Activated CD8-positive, alpha-beta T cell treated with anti-CD3 and anti-CD28 coated beads, Interleukin-2, amount 10 ng/mL, durations not matched to agents 7 days and 5 days (primary cell): ENCODE measurements around the gene SRBD1. TPM values are rescaled to one million over a fixed set of nuclear protein-coding genes. Genes with fewer than 3 reads are reported as not detected.

ENCODE experiments used
- ATAC-seq: fragments of 150-1000 bp; cut with Tn5 transposase; one replicate; pipeline ENCODE4 v1.10.0; 2021; ENCODE audit warnings: moderate library complexity
- CTCF ChIA-PET: fragments of 350-600 bp; sonication (Branson Sonifier 250); formaldehyde crosslinking; loops from one replicate; lab custom pipeline; 2021; ENCODE audit warnings: antibody characterized with exemption; lab: Charles Lee
- POLR2A ChIA-PET: fragments of 350-600 bp; sonication (Branson Sonifier 250); formaldehyde crosslinking; loops from one replicate; lab custom pipeline; 2021; ENCODE audit warnings: antibody characterized with exemption; lab: Charles Lee
- DNase-seq: peaks from one replicate; pipeline ENCODE4 v3.0.0-alpha.2; 2020
- H3K27ac Mint-ChIP-seq: one replicate; pipeline ENCODE4 v1.8.0; 2021; ENCODE audit warnings: mild to moderate bottlenecking, mixed read lengths
- H3K27me3 Mint-ChIP-seq: one replicate; pipeline ENCODE4 v1.8.0; 2021; ENCODE audit warnings: low read depth, mixed read lengths
- H3K36me3 Mint-ChIP-seq: one replicate; pipeline ENCODE4 v1.8.0; 2021; ENCODE audit warnings: low read depth, mixed read lengths
- H3K4me1 Mint-ChIP-seq: one replicate; pipeline ENCODE4 v1.8.0; 2021; ENCODE audit warnings: low read depth, mixed read lengths
- H3K4me3 Mint-ChIP-seq: one replicate; pipeline ENCODE4 v1.8.0; 2021; ENCODE audit warnings: mild to moderate bottlenecking, mixed read lengths
- H3K9me3 Mint-ChIP-seq: one replicate; pipeline ENCODE4 v1.8.0; 2022; ENCODE audit warnings: mixed read lengths; ENCODE audit not compliant: insufficient read depth
- total RNA-seq, 2 experiments: library from RNA; stranded (reverse); gene quantifications; one replicate each; pipeline ENCODE4 v1.2.3, GENCODE V29; 2021

The SRBD1 gene
- total RNA-seq, 2 experiments from 2014 or later: 19.2 to 22.7 TPM

DNA sequence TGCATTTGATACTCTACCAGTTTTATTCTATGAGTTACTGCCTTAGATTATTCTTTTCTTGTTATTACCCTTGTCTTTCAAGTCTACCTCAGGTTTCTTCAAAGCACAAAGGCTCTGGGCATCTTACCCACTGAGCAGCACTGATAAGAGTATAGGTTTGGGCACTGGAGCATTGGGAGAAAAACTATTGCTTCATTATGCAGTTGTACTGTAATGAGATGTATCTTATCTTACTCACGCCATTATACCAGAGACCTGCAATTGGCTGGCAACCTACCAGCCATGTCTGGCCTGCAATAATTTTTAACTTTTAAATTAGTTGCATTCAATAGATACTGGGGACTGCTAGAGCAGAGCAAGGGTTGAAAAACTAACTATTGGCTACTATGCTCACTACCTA lies 18.9 kb upstream of the SRBD1 start:
- Mint-ChIP-seq H3K4me1 (no peaks in the 10 kb centered on the region), H3K9me3 (no peaks in the 10 kb centered on the region), H3K4me3 (no peak overlapping the region), H3K27ac (no peak overlapping the region), H3K27me3 (peaks cover 42% of the 10 kb centered on the region), H3K36me3 (no peaks in the 10 kb centered on the region)
- ATAC-seq: no peak
- POLR2A ChIA-PET: no interaction called here
- CTCF ChIA-PET: no interaction called here
- no peak for DNase-seq

DNA sequence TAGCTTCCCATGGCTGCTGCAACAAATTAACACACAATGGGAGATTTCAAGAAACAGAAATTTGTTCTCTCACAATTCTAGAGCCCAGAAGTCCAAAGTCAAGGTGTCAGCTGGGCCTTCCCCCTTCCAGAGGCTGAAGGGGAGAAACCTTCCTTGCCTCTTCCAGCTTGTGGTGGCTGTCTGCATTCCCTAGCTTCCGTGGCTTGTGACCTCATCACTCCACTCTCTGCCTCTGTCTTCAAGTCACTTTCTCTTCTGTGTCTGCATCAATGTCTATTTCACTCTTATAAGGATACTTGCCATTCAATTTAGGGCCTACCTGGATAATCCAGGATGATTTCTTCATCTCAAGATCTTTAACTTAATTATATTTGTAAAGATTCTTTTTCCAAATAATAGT lies 16.8 kb upstream of the SRBD1 start:
- ATAC-seq: no peak
- Mint-ChIP-seq H3K27ac (no peak overlapping the region), H3K27me3 (peaks cover 43% of the 10 kb centered on the region), H3K9me3 (no peaks in the 10 kb centered on the region), H3K4me3 (no peak overlapping the region), H3K36me3 (no peaks in the 10 kb centered on the region), H3K4me1 (no peaks in the 10 kb centered on the region)
- no peak for DNase-seq
- ChIA-PET POLR2A (no interaction called here), CTCF (interaction anchor here (1.7 kb wide), 1 partner anchor 308 kb away, joined by 4 read pairs; no protein-coding TSS in a partner anchor)

DNA sequence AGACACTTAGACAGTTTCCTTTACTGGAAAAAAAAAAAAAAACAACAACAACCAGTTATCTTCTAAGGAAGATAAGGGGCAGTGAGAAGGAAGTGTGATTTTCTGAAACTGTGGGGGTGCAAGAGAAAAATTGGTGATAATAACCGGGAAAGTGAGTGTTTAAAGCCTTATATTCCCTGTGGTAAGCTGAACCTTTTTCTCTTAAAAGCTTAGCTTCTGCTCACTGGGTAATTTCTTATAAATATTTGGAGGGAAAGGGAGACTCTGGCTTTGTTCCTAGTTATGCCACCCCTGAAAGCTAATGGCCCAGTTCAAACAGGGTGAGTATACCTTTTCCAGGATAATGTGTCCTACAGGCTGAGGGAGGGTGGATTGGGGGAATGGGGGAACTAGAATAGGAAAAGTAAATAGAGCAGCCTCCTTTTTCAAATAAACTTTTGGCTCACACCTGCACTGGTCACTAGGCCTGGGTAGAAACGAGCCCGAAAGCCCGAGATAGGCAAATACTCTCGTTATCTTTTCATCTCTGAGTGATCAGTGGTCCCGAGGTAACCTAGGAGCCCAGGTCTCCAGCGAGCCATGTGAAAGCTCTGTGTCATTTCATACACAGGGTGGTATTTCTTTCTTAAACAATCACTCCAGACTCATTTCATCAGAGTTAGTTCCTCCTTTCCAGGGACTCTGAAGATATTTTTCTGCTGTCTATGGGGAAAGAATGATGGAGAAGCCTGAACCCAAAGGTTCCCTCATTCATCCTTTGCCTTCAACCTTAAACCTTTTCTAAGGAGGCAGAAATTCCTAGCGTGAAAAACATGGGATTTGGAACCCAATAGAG lies 15.5 kb upstream of the SRBD1 start:
- Mint-ChIP-seq H3K36me3 (no peaks in the 10 kb centered on the region), H3K4me3 (no peak overlapping the region), H3K9me3 (no peaks in the 10 kb centered on the region), H3K4me1 (no peaks in the 10 kb centered on the region), H3K27ac (no peak overlapping the region), H3K27me3 (peaks cover 50% of the 10 kb centered on the region)
- ChIA-PET POLR2A (interaction anchor here (0.6 kb wide), 1 partner anchor 7 kb away, joined by 4 read pairs; no protein-coding TSS in a partner anchor), CTCF (interaction anchor here (0.9 to 1.7 kb wide), 2 partner anchors 23 to 309 kb away, joined by 3 to 4 read pairs; no protein-coding TSS in a partner anchor)
- DNase-seq (no peak), ATAC-seq (no peak)

DNA sequence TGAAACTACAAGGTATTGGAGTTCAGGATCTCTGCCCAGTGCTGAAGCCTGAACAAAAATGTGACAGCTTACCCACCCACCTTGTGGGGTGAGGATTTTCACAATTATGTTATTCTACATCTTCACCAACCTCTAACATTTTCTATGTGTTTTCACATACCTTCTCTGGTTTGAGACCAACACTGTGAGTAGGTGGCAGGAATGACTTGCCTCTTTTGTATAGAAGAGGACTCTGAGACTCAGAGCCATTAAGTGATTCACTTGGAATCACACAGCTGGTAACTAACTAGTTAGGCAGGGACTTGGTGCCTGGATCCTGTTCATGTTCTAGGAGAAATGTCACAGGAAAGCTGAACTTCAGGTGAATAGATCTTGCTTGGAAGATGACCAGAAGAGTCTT lies 14.8 kb upstream of the SRBD1 start:
- H3K4me3 Mint-ChIP-seq: no peak overlapping the region
- DNase-seq (no peak), ATAC-seq (no peak)
- H3K4me1 Mint-ChIP-seq: no peaks in the 10 kb centered on the region
- ChIA-PET CTCF (interaction anchor here (0.6 kb wide), 1 partner anchor 1893 kb away, joined by 3 read pairs; no protein-coding TSS in a partner anchor), POLR2A (interaction anchor here (0.6 kb wide), 1 partner anchor 8 kb away, joined by 4 read pairs; no protein-coding TSS in a partner anchor)
- H3K36me3 Mint-ChIP-seq: no peaks in the 10 kb centered on the region
- no peaks in the 10 kb centered on the region for H3K9me3 Mint-ChIP-seq
- peaks cover 47% of the 10 kb centered on the region for H3K27me3 Mint-ChIP-seq
- H3K27ac Mint-ChIP-seq: no peak overlapping the region

DNA sequence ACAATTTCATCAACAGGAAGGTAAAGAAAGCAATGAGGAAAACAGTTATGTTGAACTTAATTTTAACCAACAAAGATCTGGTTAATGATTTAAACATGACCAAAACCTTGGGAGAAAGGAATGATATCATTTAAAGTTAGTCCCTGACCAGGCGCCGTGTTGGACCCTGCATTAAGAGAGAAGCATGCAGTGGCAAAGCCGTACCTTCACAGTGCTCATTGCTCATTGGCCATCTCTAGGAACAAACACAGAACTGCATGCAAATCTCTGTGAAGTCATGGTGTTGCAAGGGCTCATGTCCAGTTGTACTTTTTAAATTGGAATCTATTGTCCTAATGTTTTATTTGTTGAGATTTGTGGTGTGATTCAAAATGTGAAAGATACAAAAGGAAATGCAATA lies 12.0 kb upstream of the SRBD1 start:
- ChIA-PET CTCF (no interaction called here), POLR2A (interaction anchor here (1.0 kb wide), 1 partner anchor 12 kb away, joined by 3 read pairs; the partner anchor contains the start of gene SRBD1)
- no peaks in the 10 kb centered on the region for H3K36me3 Mint-ChIP-seq
- ATAC-seq: no peak
- DNase-seq: no peak
- no peaks in the 10 kb centered on the region for H3K9me3 Mint-ChIP-seq
- no peak overlapping the region for H3K4me3 Mint-ChIP-seq
- H3K4me1 Mint-ChIP-seq: no peaks in the 10 kb centered on the region
- peaks cover 51% of the 10 kb centered on the region for H3K27me3 Mint-ChIP-seq
- H3K27ac Mint-ChIP-seq: no peak overlapping the region

DNA sequence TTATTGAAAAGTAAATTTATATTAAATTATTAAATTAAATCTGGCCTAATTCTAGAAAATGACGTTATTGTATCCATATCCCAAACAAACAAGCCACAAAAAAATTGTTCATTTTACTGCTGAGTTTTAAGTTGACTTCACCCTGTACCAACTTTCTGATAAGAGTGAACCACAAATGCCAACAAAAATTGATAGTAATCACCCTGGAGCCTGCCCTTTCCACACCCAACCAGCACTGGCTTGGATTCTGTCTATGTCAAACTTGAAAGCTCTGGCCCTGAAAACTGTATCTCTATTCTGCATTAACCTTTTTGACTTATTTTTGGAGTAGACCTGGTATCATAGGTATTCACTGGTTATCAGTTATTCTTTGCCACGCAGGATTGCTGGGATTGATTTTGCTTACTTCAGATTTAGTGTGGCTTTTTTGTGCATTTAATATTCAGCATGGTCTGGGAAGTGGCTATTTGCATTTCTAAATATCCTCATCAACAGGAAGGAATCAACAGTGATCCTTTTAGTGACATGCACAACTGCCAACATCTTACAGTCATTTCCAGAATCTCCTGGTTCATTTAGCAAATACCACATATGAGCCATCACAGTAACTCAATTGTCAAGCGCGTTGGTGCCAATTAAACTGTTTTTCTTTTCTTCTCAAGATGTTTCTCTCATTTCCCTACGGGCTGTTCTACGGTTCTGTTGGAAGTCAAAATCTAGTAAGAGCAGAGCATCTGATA lies 11.4 kb upstream of the SRBD1 start:
- CTCF ChIA-PET: no interaction called here
- H3K27ac Mint-ChIP-seq: no peak overlapping the region
- DNase-seq (no peak), ATAC-seq (no peak)
- POLR2A ChIA-PET: interaction anchor here (1.0 kb wide), 1 partner anchor 11 kb away, joined by 3 read pairs; the partner anchor contains the start of gene SRBD1
- no peaks in the 10 kb centered on the region for H3K36me3 Mint-ChIP-seq
- H3K9me3 Mint-ChIP-seq: no peaks in the 10 kb centered on the region
- no peak overlapping the region for H3K4me3 Mint-ChIP-seq
- H3K4me1 Mint-ChIP-seq: no peaks in the 10 kb centered on the region
- peaks cover 49% of the 10 kb centered on the region for H3K27me3 Mint-ChIP-seq

DNA sequence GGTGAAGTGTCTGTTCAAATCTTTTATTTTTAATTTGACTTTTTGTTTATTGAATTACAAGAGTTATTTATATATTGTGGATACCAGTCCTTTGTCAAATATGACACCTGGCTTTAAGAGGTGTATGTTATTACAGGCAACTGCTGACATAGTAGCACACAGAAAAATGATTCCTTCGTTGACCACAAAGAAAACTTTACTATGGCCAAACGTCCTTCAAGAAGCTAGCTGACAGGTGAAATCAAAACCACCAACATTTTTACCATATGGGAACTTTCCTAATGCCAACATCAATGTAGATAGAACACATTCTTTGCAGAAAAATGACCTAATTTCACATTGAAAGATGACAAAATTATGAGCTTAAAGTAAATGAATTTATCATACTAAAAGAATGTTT lies 6.4 kb upstream of the SRBD1 start:
- Mint-ChIP-seq H3K36me3 (no peaks in the 10 kb centered on the region), H3K9me3 (no peaks in the 10 kb centered on the region), H3K27ac (no peak overlapping the region), H3K4me1 (no peaks in the 10 kb centered on the region), H3K27me3 (peaks cover 22% of the 10 kb centered on the region), H3K4me3 (no peak overlapping the region)
- POLR2A ChIA-PET: no interaction called here
- ATAC-seq (no peak), DNase-seq (no peak)
- CTCF ChIA-PET: no interaction called here

DNA sequence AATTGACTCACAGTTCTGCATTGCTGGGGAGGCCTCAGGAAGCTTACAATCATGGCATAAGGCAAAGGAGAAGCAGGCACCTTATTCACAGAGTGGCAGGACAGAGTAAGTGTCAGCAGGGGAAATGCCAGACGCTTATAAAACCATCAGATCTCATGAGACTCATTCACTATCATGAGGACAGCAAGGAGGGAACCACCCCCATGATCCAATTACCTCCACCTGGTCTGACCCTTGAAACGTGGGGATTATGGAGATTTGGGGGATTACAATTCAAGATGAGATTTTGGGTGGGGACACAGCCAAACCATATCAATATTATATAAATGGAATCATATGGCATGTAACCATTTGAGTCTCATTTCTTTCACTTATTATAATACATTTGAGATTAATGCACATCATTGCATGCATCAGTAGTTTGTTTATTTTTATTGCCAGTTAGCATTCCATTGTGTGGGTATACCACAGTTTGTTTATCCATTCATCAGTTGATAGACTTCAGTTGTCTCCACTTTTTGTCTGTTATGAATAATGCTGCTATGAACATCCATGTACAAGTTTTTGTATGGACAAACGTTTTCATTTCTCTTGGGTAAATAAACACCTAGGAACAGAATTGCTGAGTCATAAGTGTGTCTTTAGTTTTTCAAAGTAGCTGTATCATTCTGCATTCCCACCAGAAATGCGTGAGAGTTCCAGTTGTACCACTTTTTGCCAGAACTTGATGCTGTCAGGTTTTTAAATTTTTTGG lies 5.8 kb upstream of the SRBD1 start:
- CTCF ChIA-PET: no interaction called here
- no peak for ATAC-seq
- Mint-ChIP-seq H3K27ac (no peak overlapping the region), H3K36me3 (no peaks in the 10 kb centered on the region), H3K27me3 (peaks cover 17% of the 10 kb centered on the region), H3K4me3 (no peak overlapping the region), H3K4me1 (peaks cover 1% of the 10 kb centered on the region), H3K9me3 (no peaks in the 10 kb centered on the region)
- POLR2A ChIA-PET: no interaction called here
- no peak for DNase-seq

DNA sequence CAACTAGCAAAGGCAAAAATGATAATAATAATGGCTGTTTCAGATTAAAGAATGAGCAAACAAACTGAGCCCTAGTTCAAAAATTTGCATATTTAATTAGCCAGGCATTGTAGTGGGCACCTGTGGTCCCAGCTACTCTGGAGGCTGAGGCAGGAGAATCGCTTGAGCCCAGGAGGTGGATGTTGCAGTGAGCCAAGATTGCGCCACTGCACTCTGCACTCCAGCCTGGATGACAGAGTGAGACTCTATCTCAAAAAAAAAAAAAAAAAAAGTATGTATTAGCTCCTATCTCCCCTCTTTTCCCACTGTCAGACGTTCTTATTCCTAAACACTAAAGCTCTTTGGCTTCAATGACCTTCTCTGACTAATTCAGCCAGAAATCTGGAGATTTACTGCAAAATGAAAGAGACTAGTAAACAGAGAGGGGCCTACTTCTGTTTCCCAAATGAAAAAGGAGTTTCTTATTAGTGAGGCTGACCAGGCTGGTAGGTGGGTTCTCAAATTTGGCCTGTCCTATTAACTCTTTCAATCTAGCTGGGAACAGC lies 3.9 kb upstream of the SRBD1 start:
- POLR2A ChIA-PET: no interaction called here
- DNase-seq (no peak), ATAC-seq (no peak)
- peaks cover 12% of the 10 kb centered on the region for H3K4me1 Mint-ChIP-seq
- H3K9me3 Mint-ChIP-seq: no peaks in the 10 kb centered on the region
- H3K27ac Mint-ChIP-seq: no peak overlapping the region
- CTCF ChIA-PET: interaction anchor here (0.7 to 1.2 kb wide), 2 partner anchors 30 to 36 kb away, joined by 3 to 4 read pairs; no protein-coding TSS in a partner anchor
- peaks cover 2% of the 10 kb centered on the region for H3K36me3 Mint-ChIP-seq
- peaks cover 8% of the 10 kb centered on the region for H3K27me3 Mint-ChIP-seq
- no peak overlapping the region for H3K4me3 Mint-ChIP-seq

DNA sequence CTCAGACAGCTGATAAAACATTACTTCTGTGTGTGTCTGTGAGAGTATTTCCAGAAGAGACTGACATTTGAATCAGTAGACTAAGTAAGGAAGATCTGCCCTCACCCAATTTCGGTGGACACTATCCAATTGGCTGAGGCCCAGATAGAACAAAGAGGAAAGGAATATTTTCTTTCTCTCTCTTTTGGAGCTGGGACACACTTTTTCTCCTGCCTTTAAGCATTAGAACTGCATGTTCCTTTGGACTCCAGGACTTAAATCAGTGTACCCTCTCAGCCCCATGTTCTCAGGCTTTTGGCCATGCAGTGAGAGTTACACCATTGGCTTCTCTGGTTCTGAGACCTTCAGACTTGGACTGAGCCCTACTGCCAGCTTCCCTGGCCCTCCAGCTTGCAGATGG lies 3.3 kb upstream of the SRBD1 start:
- H3K36me3 Mint-ChIP-seq: peaks cover 2% of the 10 kb centered on the region
- no peak overlapping the region for H3K27ac Mint-ChIP-seq
- peaks cover 4% of the 10 kb centered on the region for H3K27me3 Mint-ChIP-seq
- no peaks in the 10 kb centered on the region for H3K9me3 Mint-ChIP-seq
- H3K4me1 Mint-ChIP-seq: peaks cover 18% of the 10 kb centered on the region
- no peak for DNase-seq
- CTCF ChIA-PET: interaction anchor here (0.7 to 1.2 kb wide), 3 partner anchors 29 to 35 kb away, joined by 3 to 4 read pairs (median 3); no protein-coding TSS in a partner anchor
- no peak for ATAC-seq
- POLR2A ChIA-PET: no interaction called here
- no peak overlapping the region for H3K4me3 Mint-ChIP-seq

DNA sequence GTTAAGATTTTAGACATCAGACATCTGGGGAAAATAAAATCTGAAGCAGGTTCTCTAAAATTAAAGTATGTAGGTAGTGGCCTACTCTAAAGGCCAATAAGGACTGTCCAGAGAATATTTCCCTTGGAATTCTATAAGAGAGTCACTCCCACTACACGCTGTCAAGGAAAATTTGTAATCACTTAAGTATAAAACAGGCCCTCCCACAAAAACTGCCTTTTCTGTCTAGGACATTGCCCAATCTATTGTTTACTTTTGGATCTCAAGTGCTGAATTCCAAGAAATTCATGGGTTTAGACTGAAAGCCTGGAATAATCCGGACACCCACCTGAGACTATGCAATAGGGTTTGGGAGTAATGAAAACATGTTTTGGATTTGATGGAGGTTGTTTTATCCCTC lies 1.7 kb upstream of the SRBD1 start:
- Mint-ChIP-seq H3K9me3 (no peaks in the 10 kb centered on the region), H3K4me3 (no peak overlapping the region), H3K36me3 (peaks cover 4% of the 10 kb centered on the region), H3K27me3 (no peaks in the 10 kb centered on the region), H3K27ac (no peak overlapping the region), H3K4me1 (peaks cover 21% of the 10 kb centered on the region)
- DNase-seq: no peak
- POLR2A ChIA-PET: no interaction called here
- CTCF ChIA-PET: interaction anchor here (0.9 kb wide), 1 partner anchor 28 kb away, joined by 3 read pairs; no protein-coding TSS in a partner anchor
- ATAC-seq: no peak
